Measurements from ENCODE around the gene MMRN2.

DNA sequence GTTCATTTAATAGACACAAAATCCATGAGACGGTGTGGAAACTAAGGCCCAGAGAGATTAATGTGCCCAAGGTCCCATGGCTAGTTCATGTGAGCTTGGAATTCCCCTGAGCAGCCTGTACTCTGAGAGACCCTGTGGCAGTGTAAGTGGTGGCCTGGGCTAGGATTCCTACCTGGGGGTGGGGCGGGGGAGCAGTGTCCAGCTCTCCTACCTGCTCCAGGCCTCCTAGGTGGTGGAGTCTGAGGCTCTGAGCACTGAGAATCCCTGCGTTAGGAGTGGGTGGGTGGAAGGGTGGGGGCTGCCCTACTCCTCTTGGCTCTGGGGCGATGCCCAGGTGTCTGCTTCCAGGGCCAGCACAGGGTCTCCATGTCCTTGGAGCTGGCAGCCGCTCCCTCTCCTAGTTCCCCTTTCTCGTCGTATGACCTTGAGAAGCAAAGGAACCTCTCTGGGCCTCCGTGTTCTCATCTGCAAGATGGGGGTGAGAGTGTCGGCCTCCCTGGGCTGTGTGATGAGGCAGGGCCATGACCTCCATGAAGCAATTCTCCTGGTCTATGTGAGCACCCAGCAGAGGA, 3.5 kb upstream of the MMRN2 start:
- TF ChIP-seq, protein P1, sequence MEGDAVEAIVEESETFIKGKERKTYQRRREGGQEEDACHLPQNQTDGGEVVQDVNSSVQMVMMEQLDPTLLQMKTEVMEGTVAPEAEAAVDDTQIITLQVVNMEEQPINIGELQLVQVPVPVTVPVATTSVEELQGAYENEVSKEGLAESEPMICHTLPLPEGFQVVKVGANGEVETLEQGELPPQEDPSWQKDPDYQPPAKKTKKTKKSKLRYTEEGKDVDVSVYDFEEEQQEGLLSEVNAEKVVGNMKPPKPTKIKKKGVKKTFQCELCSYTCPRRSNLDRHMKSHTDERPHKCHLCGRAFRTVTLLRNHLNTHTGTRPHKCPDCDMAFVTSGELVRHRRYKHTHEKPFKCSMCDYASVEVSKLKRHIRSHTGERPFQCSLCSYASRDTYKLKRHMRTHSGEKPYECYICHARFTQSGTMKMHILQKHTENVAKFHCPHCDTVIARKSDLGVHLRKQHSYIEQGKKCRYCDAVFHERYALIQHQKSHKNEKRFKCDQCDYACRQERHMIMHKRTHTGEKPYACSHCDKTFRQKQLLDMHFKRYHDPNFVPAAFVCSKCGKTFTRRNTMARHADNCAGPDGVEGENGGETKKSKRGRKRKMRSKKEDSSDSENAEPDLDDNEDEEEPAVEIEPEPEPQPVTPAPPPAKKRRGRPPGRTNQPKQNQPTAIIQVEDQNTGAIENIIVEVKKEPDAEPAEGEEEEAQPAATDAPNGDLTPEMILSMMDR (conservative IDR thresholded peaks at IDR 0.05), result no peak
- TF ChIP-seq EZH2 (IDR thresholded peaks at IDR 0.05; ENCODE audit: low read depth), result no peak

All from PC-9 (cell line).